ENCODE results near the gene CXXC5.

The CXXC5 gene

GRCh38 chr5:139651043-139651834, 3.1 kb downstream of the CXXC5 start:
- no peak for DNase-seq (ENCODE audit: low read depth)

GRCh38 chr5:139651853-139652787, 4.0 kb downstream of the CXXC5 start:
- DNase-seq (ENCODE audit: low read depth): peak; percentile 48

GRCh38 chr5:139652788-139653241, 4.7 kb downstream of the CXXC5 start:
- no peak for DNase-seq (ENCODE audit: low read depth)

GRCh38 chr5:139653616-139654015, 5.5 kb downstream of the CXXC5 start:
- no peak for DNase-seq (ENCODE audit: low read depth)

GRCh38 chr5:139654464-139654863, 6.3 kb downstream of the CXXC5 start:
- no peak for DNase-seq (ENCODE audit: low read depth)

GRCh38 chr5:139654871-139655491, 6.8 kb downstream of the CXXC5 start:
- no peak for DNase-seq (ENCODE audit: low read depth)

GRCh38 chr5:139655727-139656271, 7.7 kb downstream of the CXXC5 start:
- no peak for DNase-seq (ENCODE audit: low read depth)

- no peak for DNase-seq (ENCODE audit: low read depth)
These were observed 9.5 kb downstream of the CXXC5 start for GRCh38 chr5:139657363-139658321.

- no peak for DNase-seq (ENCODE audit: low read depth)
These were observed 10.4 kb downstream of the CXXC5 start for GRCh38 chr5:139658501-139658927.

GRCh38 chr5:139658928-139659667, 10.9 kb downstream of the CXXC5 start:
- no peak for DNase-seq (ENCODE audit: low read depth)

- no peak for DNase-seq (ENCODE audit: low read depth)
These were observed 11.5 kb downstream of the CXXC5 start for GRCh38 chr5:139659695-139660101.

- no peak for DNase-seq (ENCODE audit: low read depth)
These were observed 12.2 kb downstream of the CXXC5 start for GRCh38 chr5:139660105-139660922.

GRCh38 chr5:139660923-139661814, 13.0 kb downstream of the CXXC5 start:
- no peak for DNase-seq (ENCODE audit: low read depth)

- DNase-seq (ENCODE audit: low read depth): no peak
These were observed 14.5 kb downstream of the CXXC5 start for GRCh38 chr5:139662617-139663016.

- no peak for DNase-seq (ENCODE audit: low read depth)
These were observed 15.3 kb downstream of the CXXC5 start for GRCh38 chr5:139663207-139664085.

- DNase-seq (ENCODE audit: low read depth): no peak
These were observed 16.0 kb downstream of the CXXC5 start for GRCh38 chr5:139664086-139664693.
